Activated T-helper 2 cell treated with anti-CD3 and anti-CD28 coated beads, Interferon-gamma antibody, Interleukin-2, Interleukin-4, amounts not matched to agents 10 μg/mL and 5 μg/mL and 100 μg/mL, durations not matched to agents 14 hours and 24 hours and 36 hours (primary cell): ENCODE results near the gene SLC6A6. TPM values are rescaled to one million over a fixed set of nuclear protein-coding genes. Genes with fewer than 3 reads are reported as not detected.

Experiments used
- DNase-seq: peaks from one replicate; pipeline ENCODE4 v3.0.0; 2021; ENCODE audit warnings: low spot score
- H3K27ac Mint-ChIP-seq: one replicate; pipeline ENCODE4 v1.8.0; 2021; ENCODE audit warnings: mixed read lengths
- H3K27me3 Mint-ChIP-seq: one replicate; pipeline ENCODE4 v1.8.0; 2021; ENCODE audit warnings: low read depth, mixed read lengths
- H3K36me3 Mint-ChIP-seq: one replicate; pipeline ENCODE4 v1.8.0; 2021; ENCODE audit warnings: low read depth, mixed read lengths
- H3K4me1 Mint-ChIP-seq: one replicate; pipeline ENCODE4 v1.8.0; 2021; ENCODE audit warnings: low read depth, mixed read lengths
- H3K4me3 Mint-ChIP-seq: one replicate; pipeline ENCODE4 v1.8.0; 2021; ENCODE audit warnings: low read depth, mild to moderate bottlenecking, moderate library complexity, mixed read lengths
- H3K9me3 Mint-ChIP-seq: one replicate; pipeline ENCODE4 v1.8.0; 2021; ENCODE audit warnings: mixed read lengths
- intact Hi-C: fragments of 100-400 bp; cut with micrococcal nuclease; formaldehyde crosslinking; loops from one replicate; pipeline ENCODE4 v1.15.1; 2023
- total RNA-seq: library from RNA; stranded (reverse); gene quantifications from 2 replicates; pipeline ENCODE4 v1.2.3, GENCODE V29; 2022

The SLC6A6 gene
- total RNA-seq, 1 donor from 2014 or later, result 55.8 TPM

GRCh38 chr3:14480207-14481017, 78.0 kb downstream of the SLC6A6 start:
- H3K4me3 Mint-ChIP-seq, result no peak overlapping the region
- H3K27ac Mint-ChIP-seq, result no peak overlapping the region
- H3K36me3 Mint-ChIP-seq, result peaks cover 57% of the 10 kb centered on the region
- H3K27me3 Mint-ChIP-seq, result no peaks in the 10 kb centered on the region
- DNase-seq, result no peak
- no peaks in the 10 kb centered on the region for H3K4me1 Mint-ChIP-seq
- intact Hi-C loops, result no loop called here
- no peaks in the 10 kb centered on the region for H3K9me3 Mint-ChIP-seq

- Mint-ChIP-seq H3K27ac (no peak overlapping the region), H3K27me3 (no peaks in the 10 kb centered on the region), H3K4me3 (no peak overlapping the region), H3K9me3 (no peaks in the 10 kb centered on the region), H3K36me3 (peaks cover 59% of the 10 kb centered on the region), H3K4me1 (no peaks in the 10 kb centered on the region)
- intact Hi-C loops, result no loop called here
- no peak for DNase-seq
These were observed 78.7 kb downstream of the SLC6A6 start for GRCh38 chr3:14481018-14481645.

GRCh38 chr3:14481646-14482036, 79.2 kb downstream of the SLC6A6 start:
- H3K4me3 Mint-ChIP-seq, result no peak overlapping the region
- no peaks in the 10 kb centered on the region for H3K27me3 Mint-ChIP-seq
- H3K36me3 Mint-ChIP-seq, result peaks cover 59% of the 10 kb centered on the region
- no peaks in the 10 kb centered on the region for H3K4me1 Mint-ChIP-seq
- DNase-seq, result no peak
- H3K9me3 Mint-ChIP-seq, result no peaks in the 10 kb centered on the region
- intact Hi-C loops, result no loop called here
- H3K27ac Mint-ChIP-seq, result no peak overlapping the region

DNA sequence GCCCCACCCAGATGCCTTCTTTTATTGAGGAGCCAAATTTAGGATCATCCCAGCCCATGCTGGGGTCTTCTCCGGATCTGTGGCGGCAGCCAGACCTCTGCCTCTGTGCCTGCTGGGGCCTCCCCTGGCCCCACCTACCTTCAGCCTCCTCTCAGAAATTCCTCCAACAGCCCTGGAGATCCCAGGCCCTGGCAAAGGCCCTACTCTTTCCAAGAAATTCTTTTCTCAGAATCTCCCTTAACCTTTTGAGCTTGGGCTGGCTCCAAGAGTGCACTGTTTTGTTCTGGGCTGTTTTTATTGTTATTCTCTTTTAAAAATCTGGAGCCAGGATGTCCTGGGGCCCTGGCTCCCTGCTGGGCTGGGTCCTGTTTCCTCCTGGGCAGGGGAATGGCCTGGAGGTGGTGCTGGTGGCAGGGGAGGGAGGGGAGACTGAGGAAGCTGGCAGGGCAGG, 79.9 kb downstream of the SLC6A6 start:
- Mint-ChIP-seq H3K27me3 (no peaks in the 10 kb centered on the region), H3K27ac (no peak overlapping the region), H3K9me3 (no peaks in the 10 kb centered on the region), H3K4me1 (no peaks in the 10 kb centered on the region), H3K36me3 (peaks cover 60% of the 10 kb centered on the region), H3K4me3 (no peak overlapping the region)
- intact Hi-C loops, result no loop called here
- DNase-seq, result no peak

DNA sequence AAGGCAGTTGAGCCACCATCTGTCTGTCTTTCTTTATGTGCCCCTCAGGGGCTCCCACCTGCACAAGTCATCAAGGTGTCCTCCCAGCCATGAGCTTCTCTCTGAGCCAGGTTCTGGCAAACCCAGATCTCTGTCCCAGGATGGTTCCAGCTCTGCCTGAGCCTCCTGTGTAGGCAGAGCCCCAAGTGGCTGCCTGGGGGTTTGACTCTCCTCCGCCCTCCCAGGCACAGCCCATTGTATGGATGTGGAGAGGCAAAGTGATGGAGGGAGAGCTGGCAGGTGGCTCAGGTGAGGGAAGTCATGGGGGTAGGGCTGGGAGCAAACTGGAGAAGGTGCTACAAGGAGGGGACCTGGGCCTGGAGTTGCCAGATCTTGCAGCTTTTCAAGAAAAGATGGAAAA, 80.9 kb downstream of the SLC6A6 start:
- intact Hi-C loops, result no loop called here
- Mint-ChIP-seq H3K27me3 (no peaks in the 10 kb centered on the region), H3K9me3 (no peaks in the 10 kb centered on the region), H3K36me3 (peaks cover 54% of the 10 kb centered on the region), H3K4me3 (no peak overlapping the region), H3K27ac (no peak overlapping the region), H3K4me1 (no peaks in the 10 kb centered on the region)
- no peak for DNase-seq

GRCh38 chr3:14484741-14485140, 82.3 kb downstream of the SLC6A6 start:
- Mint-ChIP-seq H3K4me1 (no peaks in the 10 kb centered on the region), H3K27ac (no peak overlapping the region), H3K9me3 (no peaks in the 10 kb centered on the region), H3K36me3 (peaks cover 41% of the 10 kb centered on the region), H3K27me3 (no peaks in the 10 kb centered on the region), H3K4me3 (no peak overlapping the region)
- DNase-seq, result no peak
- intact Hi-C loops, result no loop called here

GRCh38 chr3:14485981-14486380, 83.6 kb downstream of the SLC6A6 start:
- H3K9me3 Mint-ChIP-seq, result no peaks in the 10 kb centered on the region
- intact Hi-C loops, result no loop called here
- H3K4me1 Mint-ChIP-seq, result no peaks in the 10 kb centered on the region
- H3K27me3 Mint-ChIP-seq, result no peaks in the 10 kb centered on the region
- no peak for DNase-seq
- peaks cover 37% of the 10 kb centered on the region for H3K36me3 Mint-ChIP-seq
- H3K27ac Mint-ChIP-seq, result no peak overlapping the region
- H3K4me3 Mint-ChIP-seq, result no peak overlapping the region

DNA sequence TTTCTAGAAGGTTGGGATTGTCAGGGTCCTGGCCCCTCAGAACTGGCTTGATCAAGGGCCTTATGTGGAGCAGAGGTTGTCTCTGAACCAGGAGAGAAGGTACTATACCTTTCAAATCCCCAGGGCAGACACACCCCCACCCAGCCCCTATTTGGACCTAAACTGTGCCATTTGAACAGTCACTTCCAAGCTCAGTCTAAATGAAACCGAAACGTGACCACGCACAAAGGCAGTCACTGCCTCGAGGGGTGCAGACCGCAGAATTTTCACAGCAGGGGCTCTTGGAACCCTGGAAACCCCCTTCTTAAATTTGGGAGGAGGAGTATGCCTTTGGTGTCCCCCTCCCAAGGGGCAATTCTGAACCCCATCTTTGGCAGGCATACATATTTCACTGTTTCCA, 84.1 kb downstream of the SLC6A6 start:
- H3K4me3 Mint-ChIP-seq, result no peak overlapping the region
- intact Hi-C loops, result no loop called here

GRCh38 chr3:14487086-14487485, 84.7 kb downstream of the SLC6A6 start:
- Mint-ChIP-seq H3K36me3 (peaks cover 28% of the 10 kb centered on the region), H3K27ac (no peak overlapping the region), H3K4me3 (no peak overlapping the region), H3K27me3 (no peaks in the 10 kb centered on the region), H3K4me1 (no peaks in the 10 kb centered on the region), H3K9me3 (no peaks in the 10 kb centered on the region)
- DNase-seq, result no peak
- intact Hi-C loops, result no loop called here

More for the DNA sequence above, 84.1 kb downstream of the SLC6A6 start:
- Mint-ChIP-seq H3K36me3 (peaks cover 34% of the 10 kb centered on the region), H3K4me1 (no peaks in the 10 kb centered on the region), H3K27me3 (no peaks in the 10 kb centered on the region), H3K27ac (no peak overlapping the region), H3K9me3 (no peaks in the 10 kb centered on the region)
- no peak for DNase-seq

DNA sequence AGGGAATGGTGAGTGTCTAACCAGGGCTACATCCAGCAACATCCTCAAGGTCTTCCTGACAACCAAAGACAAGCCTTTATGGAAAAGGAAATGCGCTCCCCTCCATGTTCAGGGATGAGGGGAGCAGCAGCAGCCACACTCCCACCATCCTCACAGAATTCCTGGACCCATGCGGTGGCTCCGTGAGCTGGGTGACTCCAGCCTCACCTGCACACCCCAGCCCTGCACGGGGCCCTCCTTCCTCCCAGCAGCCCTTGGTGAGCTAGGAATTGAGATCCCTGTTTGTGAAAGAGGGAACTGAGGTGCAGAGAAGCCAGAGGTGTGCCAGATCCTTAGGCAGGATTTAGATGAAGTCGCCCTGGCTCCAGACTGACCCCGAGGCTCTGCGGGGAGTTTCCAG, 85.4 kb downstream of the SLC6A6 start:
- no peaks in the 10 kb centered on the region for H3K9me3 Mint-ChIP-seq
- intact Hi-C loops, result no loop called here
- peaks cover 26% of the 10 kb centered on the region for H3K36me3 Mint-ChIP-seq
- no peak overlapping the region for H3K4me3 Mint-ChIP-seq
- no peak for DNase-seq
- H3K4me1 Mint-ChIP-seq, result no peaks in the 10 kb centered on the region
- H3K27me3 Mint-ChIP-seq, result no peaks in the 10 kb centered on the region
- no peak overlapping the region for H3K27ac Mint-ChIP-seq

GRCh38 chr3:14488286-14489041, 86.1 kb downstream of the SLC6A6 start:
- DNase-seq, result no peak
- no peak overlapping the region for H3K4me3 Mint-ChIP-seq
- peaks cover 20% of the 10 kb centered on the region for H3K36me3 Mint-ChIP-seq
- no peak overlapping the region for H3K27ac Mint-ChIP-seq
- intact Hi-C loops, result no loop called here
- no peaks in the 10 kb centered on the region for H3K27me3 Mint-ChIP-seq
- H3K4me1 Mint-ChIP-seq, result no peaks in the 10 kb centered on the region
- H3K9me3 Mint-ChIP-seq, result no peaks in the 10 kb centered on the region

DNA sequence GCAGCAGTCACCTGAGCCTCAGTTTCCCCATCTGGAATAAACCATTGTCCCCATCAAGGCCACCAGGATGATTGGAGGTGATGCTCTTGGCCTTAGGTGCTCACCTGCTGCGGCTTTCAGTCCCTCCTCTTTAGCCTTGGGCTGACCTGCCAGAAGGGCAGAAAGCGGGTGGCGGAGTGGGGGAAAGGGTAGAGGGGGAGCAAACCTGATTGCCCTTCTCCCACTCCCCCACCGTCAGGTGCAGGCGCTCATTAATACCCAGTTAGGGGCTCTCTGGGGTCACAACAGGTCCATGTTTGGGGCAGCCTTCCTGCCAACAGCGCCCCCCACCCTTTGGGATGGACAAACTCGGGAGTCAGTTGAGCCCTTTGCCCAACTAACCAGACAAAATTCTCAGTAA, 87.2 kb downstream of the SLC6A6 start:
- H3K27ac Mint-ChIP-seq, result no peak overlapping the region
- no peaks in the 10 kb centered on the region for H3K4me1 Mint-ChIP-seq
- intact Hi-C loops, result no loop called here
- H3K9me3 Mint-ChIP-seq, result no peaks in the 10 kb centered on the region
- H3K36me3 Mint-ChIP-seq, result peaks cover 12% of the 10 kb centered on the region
- no peaks in the 10 kb centered on the region for H3K27me3 Mint-ChIP-seq
- no peak overlapping the region for H3K4me3 Mint-ChIP-seq
- no peak for DNase-seq

GRCh38 chr3:14490255-14490654, 87.8 kb downstream of the SLC6A6 start:
- Mint-ChIP-seq H3K27ac (no peak overlapping the region), H3K4me3 (no peak overlapping the region), H3K36me3 (peaks cover 7% of the 10 kb centered on the region)

More at GRCh38 chr3:14490255-14490654, 87.8 kb downstream of the SLC6A6 start:
- DNase-seq, result no peak
- Mint-ChIP-seq H3K4me1 (no peaks in the 10 kb centered on the region), H3K9me3 (no peaks in the 10 kb centered on the region), H3K27me3 (no peaks in the 10 kb centered on the region)
- intact Hi-C loops, result no loop called here
